Skeletal muscle tissue (tissue), 4 donors: ENCODE results near the gene CCDC85C. TPM values are rescaled to one million over a fixed set of nuclear protein-coding genes. Genes with fewer than 3 reads are reported as not detected.

ENCODE experiments used
- H3K27ac ChIP-seq: one replicate; pipeline ENCODE4 v1.7.0; 2013; ENCODE audit warnings: mild to moderate bottlenecking, low read depth, low read length, inconsistent platforms
- H3K27me3 ChIP-seq, 3 donors: one replicate each; pipeline ENCODE4 v1.7.0; 2013; ENCODE audit warnings: low read length in 3 of 3; ENCODE audit not compliant: control insufficient read depth in 3 of 3, insufficient read depth in 3 of 3
- H3K36me3 ChIP-seq, 3 donors: one replicate each; pipeline ENCODE4 v1.7.0; 2013; ENCODE audit warnings: low read length in 3 of 3; ENCODE audit not compliant: control insufficient read depth in 3 of 3, insufficient read depth in 3 of 3
- H3K4me1 ChIP-seq, 3 donors: one replicate each; pipeline ENCODE4 v1.7.0; 2013; ENCODE audit warnings: low read length in 3 of 3, mild to moderate bottlenecking in 3 of 3; ENCODE audit not compliant: control insufficient read depth in 3 of 3, insufficient read depth in 3 of 3
- H3K4me3 ChIP-seq, 3 donors: one replicate each; pipeline ENCODE4 v1.7.0; 2013; ENCODE audit warnings: low read length in 3 of 3
- H3K9ac ChIP-seq, 3 donors: one replicate each; pipeline ENCODE4 v1.7.0; 2013; ENCODE audit warnings: low read length in 3 of 3, mild to moderate bottlenecking in 3 of 3, moderate library complexity in 2 of 3, low read depth in 1 of 3
- H3K9me3 ChIP-seq, 3 donors: one replicate each; pipeline ENCODE4 v1.7.0; 2013; ENCODE audit warnings: low read length in 3 of 3; ENCODE audit not compliant: control insufficient read depth in 3 of 3
- total RNA-seq: library from RNA; depleted of rRNA; stranded (reverse); fragments of >200 nt; gene quantifications from one replicate; pipeline ENCODE4 v1.2.3, GENCODE V29; 2014
- donor health status: Osteomylitis.

CCDC85C gene
- total RNA-seq, 1 donor from 2014 or later: 1.6 TPM

- H3K9ac ChIP-seq: no peak overlapping the region
- no peaks in the 10 kb centered on the region for H3K27me3 ChIP-seq
- no peaks in the 10 kb centered on the region for H3K9me3 ChIP-seq
- no peak overlapping the region for H3K4me3 ChIP-seq
- H3K27ac ChIP-seq: no peak overlapping the region
- peaks cover 75 to 89% (median 87%) of the 10 kb centered on the region in 3 donors for H3K36me3 ChIP-seq
- peaks cover 7 to 13% (median 10%) of the 10 kb centered on the region in 3 donors for H3K4me1 ChIP-seq
These were observed 98.9 kb downstream of the CCDC85C start for GRCh38 chr14:99505089-99505488.

- H3K36me3 ChIP-seq: peaks cover 72 to 79% (median 76%) of the 10 kb centered on the region in 3 donors
- no peaks in the 10 kb centered on the region for H3K9me3 ChIP-seq
These were observed 100.1 kb downstream of the CCDC85C start for GRCh38 chr14:99503848-99504453.

GRCh38 chr14:99502989-99503421 lies 101.0 kb downstream of the CCDC85C start:
- H3K27me3 ChIP-seq: no peaks in the 10 kb centered on the region
- H3K27ac ChIP-seq: no peak overlapping the region
- H3K36me3 ChIP-seq: peaks cover 66 to 74% (median 66%) of the 10 kb centered on the region in 3 donors
- H3K4me3 ChIP-seq: no peak overlapping the region
- peaks cover 0 to 3% (median 0%) of the 10 kb centered on the region in 3 donors for H3K4me1 ChIP-seq
- H3K9me3 ChIP-seq: no peaks in the 10 kb centered on the region
- no peak overlapping the region for H3K9ac ChIP-seq

More at GRCh38 chr14:99503848-99504453, 100.1 kb downstream of the CCDC85C start:
- Histone ChIP-seq H3K27ac (no peak overlapping the region), H3K4me1 (peaks cover 7 to 9% (median 9%) of the 10 kb centered on the region in 3 donors), H3K9ac (no peak overlapping the region), H3K4me3 (no peak overlapping the region), H3K27me3 (no peaks in the 10 kb centered on the region)

- H3K9ac ChIP-seq: no peak overlapping the region
- H3K4me1 ChIP-seq: peaks cover 0 to 3% (median 0%) of the 10 kb centered on the region in 3 donors
- H3K27ac ChIP-seq: no peak overlapping the region
- H3K27me3 ChIP-seq: no peaks in the 10 kb centered on the region
- no peaks in the 10 kb centered on the region for H3K9me3 ChIP-seq
- no peak overlapping the region for H3K4me3 ChIP-seq
- H3K36me3 ChIP-seq: peaks cover 49 to 67% (median 62%) of the 10 kb centered on the region in 3 donors
These were observed 106.1 kb downstream of the CCDC85C start for GRCh38 chr14:99497894-99498293.

GRCh38 chr14:99497341-99497740 lies 106.7 kb downstream of the CCDC85C start:
- peaks cover 0 to 3% (median 0%) of the 10 kb centered on the region in 3 donors for H3K4me1 ChIP-seq
- no peaks in the 10 kb centered on the region for H3K27me3 ChIP-seq
- no peak overlapping the region for H3K27ac ChIP-seq
- no peaks in the 10 kb centered on the region for H3K9me3 ChIP-seq
- peaks cover 43 to 65% (median 56%) of the 10 kb centered on the region in 3 donors for H3K36me3 ChIP-seq
- no peak overlapping the region for H3K9ac ChIP-seq
- no peak overlapping the region for H3K4me3 ChIP-seq

- Histone ChIP-seq H3K9me3 (no peaks in the 10 kb centered on the region), H3K27me3 (no peaks in the 10 kb centered on the region), H3K36me3 (no peaks in the 10 kb centered on the region), H3K4me3 (no peak overlapping the region), H3K9ac (no peak overlapping the region), H3K27ac (no peak overlapping the region), H3K4me1 (peaks cover 28 to 51% (median 39%) of the 10 kb centered on the region in 3 donors)
These were observed 119.9 kb downstream of the CCDC85C start for GRCh38 chr14:99484106-99484505.

- Histone ChIP-seq H3K27me3 (no peaks in the 10 kb centered on the region), H3K36me3 (no peaks in the 10 kb centered on the region), H3K9me3 (no peaks in the 10 kb centered on the region), H3K9ac (peak overlapping the region; percentile 95 to 99 (median 97)), H3K4me1 (peaks cover 33 to 52% (median 44%) of the 10 kb centered on the region in 3 donors), H3K4me3 (peak overlapping the region; percentile 93 to 96 (median 93)), H3K27ac (peak overlapping the region; percentile 98)
These were observed 122.3 kb downstream of the CCDC85C start for GRCh38 chr14:99481745-99482099.

- H3K4me1 ChIP-seq: peaks cover 33 to 47% (median 41%) of the 10 kb centered on the region in 3 donors
- H3K4me3 ChIP-seq: peak within 1 kb of the TSS; percentile 93 to 96 (median 93)
- no peaks in the 10 kb centered on the region for H3K36me3 ChIP-seq
- no peaks in the 10 kb centered on the region for H3K27me3 ChIP-seq
- H3K9ac ChIP-seq: peak within 1 kb of the TSS; percentile 95 to 99 (median 97)
- peak within 1 kb of the TSS; percentile 98 for H3K27ac ChIP-seq
- H3K9me3 ChIP-seq: no peaks in the 10 kb centered on the region
These were observed 122.9 kb downstream of the CCDC85C start, which contains the start of gene CCNK for GRCh38 chr14:99480917-99481744. CCNK (plus strand) TSS chr14:99481409; CDS start chr14:99492678, 11,269 bp downstream.

- H3K4me1 ChIP-seq: peaks cover 33 to 52% (median 40%) of the 10 kb centered on the region in 3 donors
- peak within 1 kb of the TSS; percentile 93 to 96 (median 93) for H3K4me3 ChIP-seq
- peak within 1 kb of the TSS; percentile 95 to 99 (median 97) for H3K9ac ChIP-seq
- H3K27ac ChIP-seq: peak within 1 kb of the TSS; percentile 98
- no peaks in the 10 kb centered on the region for H3K9me3 ChIP-seq
- H3K27me3 ChIP-seq: no peaks in the 10 kb centered on the region
- no peaks in the 10 kb centered on the region for H3K36me3 ChIP-seq
These were observed 123.8 kb downstream of the CCDC85C start, which contains the start of gene SETD3 for GRCh38 chr14:99479906-99480869. SETD3 (minus strand) TSS chr14:99480859; CDS start chr14:99465805, 15,054 bp downstream.
